Panc1 (cell line): Measurements from ENCODE around the gene USP6NL. TPM values are rescaled to one million over a fixed set of nuclear protein-coding genes. Genes with fewer than 3 reads are reported as not detected.
A peak's percentile ranks its signal among the peaks of the same experiment; 100 is the strongest.

Experiments used
- ATAC-seq: fragments of 200-7000 bp; cut with Tn5 transposase; 2 replicates; pipeline ENCODE4 v1.9.1; 2020; ENCODE audit warnings: mild to moderate bottlenecking, moderate library complexity
- BruUV-seq: library from RNA; stranded (reverse); fragments of 400-500 nt; replicated peaks from 2 replicates; lab custom pipeline; 2021; lab: Mats Ljungman, UMichigan
- CTCF ChIA-PET: fragments of 300-600 bp; sonication (Branson Sonifier 250); formaldehyde crosslinking; loops from one replicate; lab custom pipeline; 2022; ENCODE audit warnings: antibody characterized with exemption; lab: Charles Lee
- POLR2A ChIA-PET: fragments of 300-600 bp; sonication (Branson Sonifier 250); formaldehyde crosslinking; loops from one replicate; lab custom pipeline; 2022; ENCODE audit warnings: antibody characterized with exemption; lab: Charles Lee
- DNase-seq: peaks from one replicate; pipeline ENCODE4 v3.0.0-alpha.2; 2010; ENCODE audit warnings: low read depth, low spot score
- H3K27ac ChIP-seq: 2 replicates; pipeline ENCODE4 v1.5.1; 2011; ENCODE audit warnings: mild to moderate bottlenecking, low read length, inconsistent platforms
- H3K27me3 ChIP-seq: fragments of 200-500 bp; sonication (Bioruptor generic); 2 replicates; pipeline ENCODE4 v1.6.0; 2014; ENCODE audit warnings: low read length, inconsistent platforms; ENCODE audit not compliant: control insufficient read depth, insufficient read depth
- H3K36me3 ChIP-seq: fragments of 200-500 bp; sonication (Bioruptor generic); 2 replicates; pipeline ENCODE4 v1.5.1; 2014; ENCODE audit warnings: inconsistent platforms, mild to moderate bottlenecking, low read length, moderate library complexity; ENCODE audit not compliant: control insufficient read depth, insufficient read depth
- H3K4me1 ChIP-seq: 2 replicates; pipeline ENCODE4 v1.5.1; 2011; ENCODE audit warnings: inconsistent platforms, mild to moderate bottlenecking, low read length, moderate library complexity; ENCODE audit not compliant: control insufficient read depth, insufficient read depth
- H3K4me3 ChIP-seq, 2 experiments: 2 replicates each; pipeline ENCODE4 v1.5.1; 2011 to 2012; ENCODE audit warnings: low read depth in 2 of 2, low read length in 2 of 2, mild to moderate bottlenecking in 2 of 2, inconsistent platforms in 1 of 2, moderate library complexity in 1 of 2
- H3K9me3 ChIP-seq: fragments of 200-500 bp; sonication (Bioruptor generic); 2 replicates; pipeline ENCODE4 v1.5.1; 2014; ENCODE audit warnings: low read depth, mild to moderate bottlenecking, inconsistent platforms, low read length, moderate library complexity; ENCODE audit not compliant: control insufficient read depth, insufficient read depth
- POLR2AphosphoS5 ChIP-seq: IDR thresholded peaks from 2 replicates; pipeline ENCODE4 v1.6.1; 2012; ENCODE audit warnings: mild to moderate bottlenecking, low read depth, low read length, moderate library complexity
- SIN3A ChIP-seq: IDR thresholded peaks from 2 replicates; pipeline ENCODE4 v1.6.1; 2012; ENCODE audit warnings: low read depth, mild to moderate bottlenecking, low read length, moderate library complexity, borderline replicate concordance; ENCODE audit not compliant: insufficient read depth
- TCF7L2 ChIP-seq: IDR thresholded peaks from 2 replicates; pipeline ENCODE4 v1.6.1; 2011; ENCODE audit warnings: mild to moderate bottlenecking, low read depth, low read length, inconsistent platforms
- in situ Hi-C: cut with HindIII; loops from 2 replicates; pipeline ENCODE4 v1.10.0; 2016; ENCODE audit warnings: low sequenced_read_pairs, low pct_unique_long_range_greater_than_20kb
- intact Hi-C: fragments of 100-400 bp; cut with micrococcal nuclease; formaldehyde crosslinking; loops from one replicate; pipeline ENCODE4 v1.10.0; 2022; ENCODE audit not compliant: unreplicated experiment
- total RNA-seq: library from RNA; stranded (reverse); gene quantifications from one replicate; pipeline ENCODE4 v1.2.1, GENCODE V29; 2021; ENCODE audit not compliant: unreplicated experiment
- TF ChIP-seq, protein P1 (sequence below): fragments of 450-650 bp; IDR thresholded peaks from 2 replicates; pipeline ENCODE4 v1.5.1; 2017; ENCODE audit warnings: mild to moderate bottlenecking
- TF ChIP-seq, protein P2 (sequence below), 2 experiments: IDR thresholded peaks; 2 replicates each; pipeline ENCODE4 v1.6.1; 2011 to 2012; ENCODE audit warnings: low read depth in 2 of 2, control low read depth in 1 of 2, low read length in 1 of 2, mild to moderate bottlenecking in 1 of 2, moderate library complexity in 1 of 2; ENCODE audit not compliant: insufficient read depth in 1 of 2

Gene USP6NL
- total RNA-seq, 1 experiment from 2014 or later = 13.9 TPM

DNA sequence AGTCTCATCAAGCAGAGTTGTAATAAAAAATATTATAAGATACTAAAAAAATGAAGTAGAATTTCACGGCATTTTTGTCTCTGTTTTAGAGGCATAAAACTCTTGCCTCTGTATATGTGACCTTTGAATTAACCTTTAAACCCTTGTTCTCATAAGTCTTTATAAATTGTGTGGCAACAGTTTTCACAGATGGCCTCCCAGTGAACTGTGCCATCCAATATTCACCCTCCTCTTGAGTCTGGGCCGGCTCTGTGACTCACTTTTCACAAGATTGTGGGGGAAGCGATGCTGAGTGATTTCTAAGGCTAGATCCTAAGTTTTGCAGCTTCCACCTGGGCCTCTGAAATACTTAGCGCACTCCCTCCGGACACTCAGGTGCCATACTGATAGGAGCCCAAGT is 4.6 kb upstream of the USP6NL start:
- ChIA-PET CTCF (no interaction called here), POLR2A (no interaction called here)
- BruUV-seq = no TSS peak
- DNase-seq (no peak), ATAC-seq (no peak)
- in situ Hi-C loops (no loop called here), intact Hi-C loops (no loop called here)
- H3K9me3 ChIP-seq = no peaks in the 10 kb centered on the region
- peaks cover under 1% of the 10 kb centered on the region; the same call in 1 of the 2 replicates for H3K36me3 ChIP-seq
- TF ChIP-seq TCF7L2 = no peak
- TF ChIP-seq POLR2AphosphoS5 = no peak
- TF ChIP-seq SIN3A = no peak
- TF ChIP-seq, protein P1, sequence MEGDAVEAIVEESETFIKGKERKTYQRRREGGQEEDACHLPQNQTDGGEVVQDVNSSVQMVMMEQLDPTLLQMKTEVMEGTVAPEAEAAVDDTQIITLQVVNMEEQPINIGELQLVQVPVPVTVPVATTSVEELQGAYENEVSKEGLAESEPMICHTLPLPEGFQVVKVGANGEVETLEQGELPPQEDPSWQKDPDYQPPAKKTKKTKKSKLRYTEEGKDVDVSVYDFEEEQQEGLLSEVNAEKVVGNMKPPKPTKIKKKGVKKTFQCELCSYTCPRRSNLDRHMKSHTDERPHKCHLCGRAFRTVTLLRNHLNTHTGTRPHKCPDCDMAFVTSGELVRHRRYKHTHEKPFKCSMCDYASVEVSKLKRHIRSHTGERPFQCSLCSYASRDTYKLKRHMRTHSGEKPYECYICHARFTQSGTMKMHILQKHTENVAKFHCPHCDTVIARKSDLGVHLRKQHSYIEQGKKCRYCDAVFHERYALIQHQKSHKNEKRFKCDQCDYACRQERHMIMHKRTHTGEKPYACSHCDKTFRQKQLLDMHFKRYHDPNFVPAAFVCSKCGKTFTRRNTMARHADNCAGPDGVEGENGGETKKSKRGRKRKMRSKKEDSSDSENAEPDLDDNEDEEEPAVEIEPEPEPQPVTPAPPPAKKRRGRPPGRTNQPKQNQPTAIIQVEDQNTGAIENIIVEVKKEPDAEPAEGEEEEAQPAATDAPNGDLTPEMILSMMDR = no peak
- TF ChIP-seq, protein P2, sequence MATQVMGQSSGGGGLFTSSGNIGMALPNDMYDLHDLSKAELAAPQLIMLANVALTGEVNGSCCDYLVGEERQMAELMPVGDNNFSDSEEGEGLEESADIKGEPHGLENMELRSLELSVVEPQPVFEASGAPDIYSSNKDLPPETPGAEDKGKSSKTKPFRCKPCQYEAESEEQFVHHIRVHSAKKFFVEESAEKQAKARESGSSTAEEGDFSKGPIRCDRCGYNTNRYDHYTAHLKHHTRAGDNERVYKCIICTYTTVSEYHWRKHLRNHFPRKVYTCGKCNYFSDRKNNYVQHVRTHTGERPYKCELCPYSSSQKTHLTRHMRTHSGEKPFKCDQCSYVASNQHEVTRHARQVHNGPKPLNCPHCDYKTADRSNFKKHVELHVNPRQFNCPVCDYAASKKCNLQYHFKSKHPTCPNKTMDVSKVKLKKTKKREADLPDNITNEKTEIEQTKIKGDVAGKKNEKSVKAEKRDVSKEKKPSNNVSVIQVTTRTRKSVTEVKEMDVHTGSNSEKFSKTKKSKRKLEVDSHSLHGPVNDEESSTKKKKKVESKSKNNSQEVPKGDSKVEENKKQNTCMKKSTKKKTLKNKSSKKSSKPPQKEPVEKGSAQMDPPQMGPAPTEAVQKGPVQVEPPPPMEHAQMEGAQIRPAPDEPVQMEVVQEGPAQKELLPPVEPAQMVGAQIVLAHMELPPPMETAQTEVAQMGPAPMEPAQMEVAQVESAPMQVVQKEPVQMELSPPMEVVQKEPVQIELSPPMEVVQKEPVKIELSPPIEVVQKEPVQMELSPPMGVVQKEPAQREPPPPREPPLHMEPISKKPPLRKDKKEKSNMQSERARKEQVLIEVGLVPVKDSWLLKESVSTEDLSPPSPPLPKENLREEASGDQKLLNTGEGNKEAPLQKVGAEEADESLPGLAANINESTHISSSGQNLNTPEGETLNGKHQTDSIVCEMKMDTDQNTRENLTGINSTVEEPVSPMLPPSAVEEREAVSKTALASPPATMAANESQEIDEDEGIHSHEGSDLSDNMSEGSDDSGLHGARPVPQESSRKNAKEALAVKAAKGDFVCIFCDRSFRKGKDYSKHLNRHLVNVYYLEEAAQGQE (IDR thresholded peaks at IDR 0.05; ENCODE audit: insufficient read depth in 1 of 2, low read depth in 2 of 2, low read length in 1 of 2) = no peak
- no peak overlapping the region for H3K4me3 ChIP-seq
- no peak overlapping the region for H3K27ac ChIP-seq
- peaks cover 3% of the 10 kb centered on the region; the same call in 1 of the 2 replicates for H3K4me1 ChIP-seq
- H3K27me3 ChIP-seq = no peaks in the 10 kb centered on the region

DNA sequence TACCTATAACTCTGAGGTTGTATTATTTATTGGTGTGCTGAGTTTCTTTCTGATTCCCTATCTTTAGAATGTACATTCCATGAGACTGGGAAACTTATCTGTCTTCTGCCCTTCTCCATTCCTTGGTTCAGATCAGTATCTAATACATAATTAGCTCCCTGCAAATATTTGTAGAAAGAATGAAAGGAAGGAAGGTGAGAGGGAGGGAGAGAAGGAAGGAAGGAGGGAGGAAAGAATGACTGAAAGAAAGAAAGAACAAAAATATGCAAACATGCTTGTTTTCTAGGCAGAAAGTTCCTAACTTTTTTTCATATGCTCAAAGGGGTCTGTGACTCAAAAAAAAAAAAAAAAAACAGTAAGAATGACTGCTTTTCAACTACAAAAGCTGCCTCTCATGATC is 3.9 kb upstream of the USP6NL start:
- peaks cover 3% of the 10 kb centered on the region; the same call in 1 of the 2 replicates for H3K4me1 ChIP-seq
- ATAC-seq = no peak
- in situ Hi-C loops (no loop called here), intact Hi-C loops (no loop called here)
- ChIA-PET POLR2A (no interaction called here), CTCF (no interaction called here)
- H3K27me3 ChIP-seq = no peaks in the 10 kb centered on the region
- no peak overlapping the region for H3K27ac ChIP-seq
- no peak overlapping the region for H3K4me3 ChIP-seq
- TF ChIP-seq SIN3A = no peak
- no peaks in the 10 kb centered on the region for H3K9me3 ChIP-seq
- no peak for DNase-seq
- BruUV-seq = no TSS peak
- H3K36me3 ChIP-seq = peaks cover 6% of the 10 kb centered on the region

DNA sequence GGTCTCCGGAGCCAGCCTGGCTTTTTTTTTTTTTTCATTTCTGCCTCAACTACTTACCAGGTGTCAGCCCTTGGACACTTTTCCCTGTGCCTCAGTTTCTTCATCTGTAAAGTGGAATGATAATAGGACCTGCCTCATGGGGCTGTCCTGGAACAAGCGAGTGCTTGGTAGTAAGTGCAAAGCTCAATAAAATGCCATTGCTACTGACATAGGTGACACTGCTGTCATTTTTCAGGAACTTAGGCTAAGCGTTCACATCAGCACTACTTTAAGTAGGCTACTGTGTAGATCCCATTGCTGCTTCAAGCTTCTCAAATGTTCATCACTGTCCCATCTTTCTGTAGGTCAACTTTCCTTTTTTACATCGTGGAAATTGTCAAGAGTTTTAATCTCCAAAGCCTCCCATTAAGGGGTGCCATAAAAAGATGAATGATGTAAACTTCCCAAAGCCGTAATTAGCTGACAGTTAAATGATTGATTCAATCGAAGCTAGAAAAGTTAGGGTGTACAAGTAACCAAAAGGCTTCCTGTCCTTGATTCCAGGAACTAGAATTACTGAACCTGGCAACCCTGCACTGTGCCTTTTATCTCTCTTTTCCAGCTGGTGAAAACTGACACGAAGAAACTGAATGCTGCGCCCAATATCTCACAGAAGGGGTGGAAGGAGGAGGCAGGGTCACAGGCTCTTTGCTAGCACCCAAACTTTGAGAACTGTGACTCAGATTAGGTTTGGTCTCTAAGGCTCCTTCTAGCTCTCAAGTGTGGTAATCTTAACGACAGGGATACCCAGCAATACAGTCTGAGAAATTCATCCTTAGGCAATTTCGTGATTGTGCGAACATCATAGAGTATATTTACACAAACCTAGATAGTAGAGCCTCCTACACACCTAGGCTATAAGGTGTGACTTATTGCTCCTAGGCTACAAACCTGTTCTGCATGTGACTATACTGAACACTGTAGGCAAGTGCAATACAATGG is 861 bp upstream of the USP6NL start:
- no TSS peak for BruUV-seq
- POLR2A ChIA-PET = no interaction called here
- H3K27ac ChIP-seq = peak overlapping the region; percentile 83

More for the DNA sequence above, 861 bp upstream of the USP6NL start:
- peak overlapping the region; percentile 56 to 79 for H3K4me3 ChIP-seq
- peaks cover 8% of the 10 kb centered on the region for H3K36me3 ChIP-seq
- H3K9me3 ChIP-seq = no peaks in the 10 kb centered on the region
- intact Hi-C loops (no loop called here), in situ Hi-C loops (no loop called here)
- ATAC-seq = no peak
- TF ChIP-seq TCF7L2 (no peak), SIN3A (no peak), POLR2AphosphoS5 (no peak)
- TF ChIP-seq, protein P1 = no peak
- TF ChIP-seq, protein P2 (IDR thresholded peaks at IDR 0.05; ENCODE audit: insufficient read depth in 1 of 2, low read depth in 2 of 2, low read length in 1 of 2) = no peak
- DNase-seq = no peak
- CTCF ChIA-PET = no interaction called here
- no peaks in the 10 kb centered on the region for H3K27me3 ChIP-seq
- H3K4me1 ChIP-seq = peaks cover 22% of the 10 kb centered on the region
